Inflammatory macrophage treated with lipopolysaccharide for 1 hour (primary cell): ENCODE data around the gene WASHC3.
A peak's percentile ranks its signal among the peaks of the same experiment; 100 is the strongest.

Source experiments
- DNase-seq, 2 donors: peaks; one replicate each; pipeline ENCODE4 v3.0.0-alpha.2; 2020 to 2022

The WASHC3 gene

DNA sequence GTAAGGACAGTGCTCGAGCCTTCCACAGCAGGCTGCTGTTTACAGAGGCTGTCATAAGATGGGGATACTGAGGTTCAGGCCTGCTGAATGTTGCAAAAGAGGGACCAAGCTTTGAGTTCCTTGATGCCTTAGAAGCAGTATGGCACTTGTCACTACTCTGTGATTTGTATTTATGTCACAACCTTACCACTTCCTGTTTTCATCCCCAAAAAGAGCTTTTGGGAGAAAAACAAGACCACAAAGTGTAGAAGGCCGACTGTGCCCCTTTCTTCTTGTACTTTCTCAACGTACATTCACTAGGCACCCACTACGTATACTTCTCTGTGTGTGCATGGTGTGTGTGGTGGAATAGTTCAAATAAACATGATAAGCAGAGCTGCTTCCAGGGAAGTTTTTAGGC lies 94.3 kb downstream of the WASHC3 start:
- DNase-seq = peak in 1 of 2 donors; percentile 1

DNA sequence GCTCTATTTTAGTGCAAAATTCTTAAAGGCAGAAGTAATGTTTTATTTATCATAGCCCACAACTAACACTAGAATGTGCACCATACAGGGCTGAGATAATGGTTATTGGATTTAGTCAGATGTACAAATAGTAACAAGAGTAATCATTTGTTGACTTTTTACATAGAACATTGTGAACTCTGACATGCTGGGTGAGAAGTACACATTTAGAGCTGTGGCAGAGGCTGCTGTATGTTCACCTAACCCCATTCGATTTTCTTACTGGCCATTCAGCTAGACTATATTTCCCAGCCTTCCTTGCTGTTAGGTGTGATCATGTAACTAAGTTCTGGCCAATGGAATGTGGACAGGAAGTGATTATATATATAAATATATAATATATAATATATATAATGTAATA lies 95.3 kb downstream of the WASHC3 start:
- no peak for DNase-seq

DNA sequence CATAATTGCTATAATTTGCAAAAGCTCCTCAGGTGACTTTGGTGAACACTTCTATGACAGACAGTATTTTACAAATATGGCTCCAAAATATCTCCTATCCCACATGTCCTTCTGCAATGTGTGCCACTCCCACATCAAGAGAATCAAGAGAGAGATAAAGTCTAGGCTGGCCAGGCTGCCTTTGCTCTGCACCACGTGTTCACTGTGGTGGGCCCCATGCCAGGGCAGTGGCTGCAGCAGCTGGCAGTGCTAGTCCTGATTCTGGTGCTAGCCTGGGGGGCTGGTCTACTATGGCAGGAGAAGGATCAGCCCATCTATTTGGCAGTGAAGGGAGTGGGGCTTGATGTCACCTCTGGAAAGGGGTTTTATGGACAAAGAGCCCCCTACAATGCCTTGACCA lies 98.1 kb downstream of the WASHC3 start:
- DNase-seq = no peak
